Stimulated activated CD4-positive, alpha-beta T cell treated with anti-CD3 and anti-CD28 coated beads, Interleukin-2, amount 100 ng/mL, for 48 hours (primary cell): Measurements from ENCODE around the gene TRIM34.
"Not testable (repeated sequence)": the region's sequence is repeated elsewhere in the genome, so short reads cannot be mapped to it uniquely, and the experiment has no call there.

ENCODE experiments used
- DNase-seq, 2 donors: peaks; one replicate each; pipeline ENCODE4 v3.0.0-alpha.2; 2020

TRIM34 gene, protein sequence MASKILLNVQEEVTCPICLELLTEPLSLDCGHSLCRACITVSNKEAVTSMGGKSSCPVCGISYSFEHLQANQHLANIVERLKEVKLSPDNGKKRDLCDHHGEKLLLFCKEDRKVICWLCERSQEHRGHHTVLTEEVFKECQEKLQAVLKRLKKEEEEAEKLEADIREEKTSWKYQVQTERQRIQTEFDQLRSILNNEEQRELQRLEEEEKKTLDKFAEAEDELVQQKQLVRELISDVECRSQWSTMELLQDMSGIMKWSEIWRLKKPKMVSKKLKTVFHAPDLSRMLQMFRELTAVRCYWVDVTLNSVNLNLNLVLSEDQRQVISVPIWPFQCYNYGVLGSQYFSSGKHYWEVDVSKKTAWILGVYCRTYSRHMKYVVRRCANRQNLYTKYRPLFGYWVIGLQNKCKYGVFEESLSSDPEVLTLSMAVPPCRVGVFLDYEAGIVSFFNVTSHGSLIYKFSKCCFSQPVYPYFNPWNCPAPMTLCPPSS

DNA sequence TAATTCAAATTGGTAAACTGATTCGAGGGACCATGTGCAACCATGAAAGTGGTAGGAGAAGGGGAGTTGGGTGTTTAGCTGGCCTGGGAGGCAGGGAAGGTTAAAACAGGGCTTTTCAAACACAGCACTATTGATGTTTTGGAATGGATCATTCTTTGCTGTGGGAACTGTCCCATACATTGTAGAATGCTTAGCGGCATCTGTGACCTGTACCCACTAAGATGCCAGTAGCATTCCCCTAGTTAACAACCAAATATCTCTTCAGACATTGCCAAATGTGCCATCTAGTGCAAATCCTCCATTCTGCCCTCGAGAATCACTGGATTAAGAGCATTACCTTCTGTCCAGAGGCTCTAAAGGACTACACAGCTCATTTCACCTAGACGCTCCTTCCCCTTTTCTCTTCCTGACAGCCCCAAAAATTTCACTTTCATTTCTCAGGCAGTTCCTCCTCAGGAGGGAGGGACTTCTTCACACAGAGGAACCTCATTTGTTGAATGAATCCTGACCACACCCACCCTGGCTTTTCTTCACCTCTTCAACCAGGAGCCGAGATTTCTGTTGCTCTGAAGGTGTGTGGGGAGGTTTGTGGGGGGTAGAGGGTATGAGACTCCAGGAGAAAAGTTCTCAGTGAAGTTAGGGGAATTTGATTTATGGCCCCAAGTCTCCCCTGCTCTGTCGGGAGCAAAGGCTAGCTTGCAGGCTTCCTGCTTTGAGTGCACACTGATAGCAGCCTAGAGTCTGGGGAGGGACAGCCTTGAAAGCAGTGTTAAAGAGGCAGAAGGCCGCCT, at the start of gene TRIM34:
Gene TRIM34 (plus strand): TSS at position 513 of the 791 bp plus-strand sequence. CDS start 7,331 bp downstream, outside the sequence.
- DNase-seq: peak; percentile 16 to 41

DNA sequence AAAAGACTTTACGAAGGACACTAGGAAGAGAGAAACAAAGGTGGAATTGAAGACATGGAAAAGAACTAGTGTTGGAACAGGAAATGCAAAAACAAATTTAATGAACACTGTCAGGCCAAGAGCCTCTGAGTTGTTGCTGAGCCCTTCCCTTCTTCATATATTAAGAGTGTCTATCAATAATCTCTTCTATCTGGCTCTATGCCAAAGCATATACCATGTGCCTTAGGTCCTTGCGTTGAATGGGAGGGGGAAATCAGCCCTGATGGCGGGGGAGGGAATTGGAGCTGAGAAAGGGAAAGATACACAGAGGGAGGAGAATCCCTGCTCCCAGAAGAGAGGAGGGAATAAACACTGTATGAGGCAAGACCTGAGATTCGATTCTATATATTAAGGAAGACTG, 49.6 kb upstream of the TRIM34 start:
- no peak for DNase-seq

DNA sequence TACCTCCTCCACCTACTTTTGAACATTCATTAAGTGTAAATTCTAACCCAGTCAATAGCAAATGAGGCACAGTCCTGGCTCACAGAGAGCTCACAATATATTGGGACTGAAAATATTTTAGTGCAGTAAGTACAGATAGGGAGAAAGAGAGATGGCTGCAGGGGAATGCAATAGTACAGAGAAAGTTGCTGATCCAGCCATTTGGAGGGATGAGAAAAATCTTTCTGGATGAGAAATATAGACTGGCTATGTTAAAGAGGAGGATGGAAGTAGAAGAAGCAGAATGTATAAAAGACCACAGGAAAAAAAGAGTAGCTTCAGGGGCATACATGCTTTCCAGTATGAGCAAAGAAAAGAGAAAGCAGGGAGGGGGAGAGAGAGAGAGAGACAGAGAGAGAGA, 47.7 kb upstream of the TRIM34 start:
- DNase-seq: no peak

DNA sequence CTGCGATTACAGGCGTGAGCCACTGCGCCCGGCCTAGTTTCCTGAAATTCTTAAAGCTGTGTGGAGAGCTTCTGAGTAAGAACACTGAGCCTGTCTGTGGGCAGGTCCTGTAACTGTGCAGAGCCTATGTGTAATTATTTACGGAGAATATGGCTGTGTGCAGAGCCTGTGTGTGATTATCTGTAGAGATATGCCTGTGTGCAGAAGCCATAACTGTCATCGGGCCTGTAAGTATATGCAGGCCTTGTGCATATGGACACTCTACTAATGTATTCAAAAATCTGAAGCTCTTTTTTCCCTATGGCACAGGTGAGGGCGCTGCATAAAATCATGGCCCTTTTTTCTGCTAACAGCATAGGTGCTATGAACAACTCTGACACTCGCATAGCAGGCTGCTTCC, 44.2 kb upstream of the TRIM34 start, which contains the start of gene OR52B6:
Gene OR52B6 (plus strand): TSS at position 301 of the 400 bp plus-strand sequence. CDS start 0 bp downstream, at position 301.
- no peak for DNase-seq

DNA sequence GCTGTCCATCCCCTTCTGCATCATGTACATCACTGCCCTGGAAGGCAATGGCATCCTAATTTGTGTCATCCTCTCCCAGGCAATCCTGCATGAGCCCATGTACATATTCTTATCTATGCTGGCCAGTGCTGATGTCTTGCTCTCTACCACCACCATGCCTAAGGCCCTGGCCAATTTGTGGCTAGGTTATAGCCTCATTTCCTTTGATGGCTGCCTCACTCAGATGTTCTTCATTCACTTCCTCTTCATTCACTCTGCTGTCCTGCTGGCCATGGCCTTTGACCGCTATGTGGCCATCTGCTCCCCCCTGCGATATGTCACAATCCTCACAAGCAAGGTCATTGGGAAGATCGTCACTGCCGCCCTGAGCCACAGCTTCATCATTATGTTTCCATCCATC, 43.8 kb upstream of the TRIM34 start:
- no peak for DNase-seq

DNA sequence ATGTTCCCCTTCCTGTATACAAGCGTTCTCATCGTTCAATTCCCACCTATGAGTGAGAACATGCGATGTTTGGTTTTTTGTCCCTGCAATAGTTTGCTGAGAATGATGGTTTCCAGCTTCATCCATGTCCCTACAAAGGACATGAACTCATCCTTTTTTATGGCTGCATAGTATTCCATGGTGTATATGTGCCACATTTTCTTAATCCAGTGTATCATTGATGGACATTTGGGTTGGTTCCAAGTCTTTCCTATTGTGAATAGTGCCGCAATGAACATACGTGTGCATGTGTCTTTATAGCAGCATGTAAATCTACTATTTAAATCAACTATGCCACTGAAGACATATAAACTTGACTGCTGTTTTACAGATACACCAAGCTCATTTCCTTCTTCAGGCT, 40.3 kb upstream of the TRIM34 start:
- DNase-seq: not testable (repeated sequence)

DNA sequence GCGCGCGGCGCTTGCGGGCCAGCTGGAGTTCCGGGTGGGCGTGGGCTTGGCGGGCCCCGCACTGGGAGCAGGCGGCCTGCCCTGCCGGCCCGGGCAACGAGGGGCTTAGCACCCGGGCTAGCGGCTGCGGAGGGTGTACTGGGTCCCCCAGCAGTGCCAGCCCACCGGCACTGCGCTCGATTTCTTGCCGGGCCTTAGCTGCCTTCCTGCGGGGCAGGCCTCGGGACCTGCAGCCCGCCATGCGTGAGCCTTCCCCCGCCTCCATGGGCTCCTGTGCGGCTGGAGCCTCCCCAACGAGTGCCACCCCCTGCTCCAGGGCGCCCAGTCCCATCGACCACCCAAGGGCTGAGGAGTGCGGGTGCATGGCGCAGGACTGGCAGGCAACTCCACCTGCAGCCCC, 34.9 kb upstream of the TRIM34 start:
- not testable (repeated sequence) for DNase-seq

DNA sequence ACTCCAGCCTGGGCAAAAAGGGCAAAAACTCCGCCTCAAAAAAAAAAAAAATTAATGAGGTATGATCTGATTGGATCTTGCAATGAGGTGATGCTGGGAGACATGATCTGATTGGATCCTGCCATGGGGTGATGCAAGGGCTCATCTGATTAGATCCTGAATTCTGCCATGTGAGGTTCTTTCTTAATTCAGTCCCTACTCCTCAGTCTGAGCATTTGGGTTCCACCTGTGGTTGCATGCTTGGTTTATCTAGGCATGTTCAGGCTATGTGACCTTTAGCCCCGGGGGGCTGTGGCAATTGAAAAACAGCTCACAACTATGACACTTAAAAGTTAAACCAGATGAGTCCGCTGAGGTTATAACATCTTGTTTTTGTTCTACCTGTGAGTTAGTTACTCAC, 33.2 kb upstream of the TRIM34 start:
- DNase-seq: no peak

DNA sequence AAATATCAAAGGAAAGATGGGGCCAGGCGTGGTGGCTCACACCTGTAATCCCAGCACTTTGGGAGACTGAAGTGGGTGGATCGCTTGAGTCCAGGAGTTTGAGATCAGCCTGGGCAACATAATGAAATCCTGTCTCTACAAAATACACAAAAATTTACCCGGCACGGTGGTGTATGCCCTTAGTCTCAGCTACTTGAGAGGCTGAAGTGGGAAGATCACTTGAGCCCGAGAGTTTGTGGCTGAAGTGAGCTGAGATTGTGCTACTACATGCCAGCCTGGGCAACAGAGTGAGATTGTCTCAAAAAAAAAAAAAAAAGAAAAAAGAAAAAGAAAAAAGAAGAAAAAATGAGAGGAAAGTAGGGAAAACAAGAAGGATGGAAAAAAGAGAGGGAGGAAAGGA, 32.2 kb upstream of the TRIM34 start:
- DNase-seq: no peak

DNA sequence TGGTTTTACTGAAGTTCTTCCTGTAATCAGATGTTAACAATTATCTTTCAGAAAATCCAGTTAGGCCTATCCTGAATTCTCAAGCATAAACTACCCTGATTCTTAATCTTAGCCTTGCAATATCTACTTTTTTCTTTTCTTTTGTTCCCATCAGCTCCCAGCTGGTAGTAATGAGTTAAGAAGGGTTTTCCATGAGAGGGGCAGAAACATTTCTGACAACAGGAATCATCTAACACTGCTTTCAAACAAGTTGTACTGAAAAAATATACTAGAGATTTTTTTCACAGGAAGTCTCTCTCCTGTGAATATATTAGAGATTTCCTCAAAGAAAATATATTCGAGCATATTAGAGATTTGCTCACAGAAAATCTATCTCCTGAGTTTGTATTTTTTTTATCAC, 31.7 kb upstream of the TRIM34 start:
- no peak for DNase-seq

DNA sequence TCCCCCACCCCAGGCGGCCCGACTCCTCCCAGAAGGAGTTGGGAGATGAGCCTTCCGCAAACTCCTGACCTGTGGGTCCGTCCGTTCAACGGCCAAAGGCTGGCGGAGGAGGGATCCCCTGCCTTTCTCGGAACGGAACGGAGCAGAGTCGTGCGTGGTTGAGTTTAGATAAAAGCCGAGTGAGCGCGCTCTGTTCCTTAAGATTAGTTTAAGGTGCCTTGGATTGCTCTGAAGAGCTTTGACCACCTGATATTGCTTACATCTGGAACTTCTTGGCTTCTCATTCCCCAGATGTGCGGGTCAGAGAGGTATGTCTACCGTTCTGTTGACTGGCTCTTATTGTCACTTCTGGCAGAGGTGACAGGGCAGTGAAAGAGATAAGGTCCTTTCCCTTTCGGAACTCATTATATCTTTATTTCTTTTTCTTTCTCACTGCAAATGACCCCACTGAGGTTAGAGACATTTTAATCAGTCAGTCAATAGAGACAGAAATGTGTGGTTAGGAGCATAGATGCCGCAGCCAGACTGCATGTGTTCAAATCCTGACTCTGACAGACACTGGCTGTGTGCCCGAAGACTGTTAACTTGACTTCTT, 28.1 kb upstream of the TRIM34 start, which contains the start of gene TRIM6:
Gene TRIM6 (plus strand): TSS at position 31 of the 595 bp plus-strand sequence. CDS start 261 bp downstream, at position 292.
- DNase-seq: no peak

DNA sequence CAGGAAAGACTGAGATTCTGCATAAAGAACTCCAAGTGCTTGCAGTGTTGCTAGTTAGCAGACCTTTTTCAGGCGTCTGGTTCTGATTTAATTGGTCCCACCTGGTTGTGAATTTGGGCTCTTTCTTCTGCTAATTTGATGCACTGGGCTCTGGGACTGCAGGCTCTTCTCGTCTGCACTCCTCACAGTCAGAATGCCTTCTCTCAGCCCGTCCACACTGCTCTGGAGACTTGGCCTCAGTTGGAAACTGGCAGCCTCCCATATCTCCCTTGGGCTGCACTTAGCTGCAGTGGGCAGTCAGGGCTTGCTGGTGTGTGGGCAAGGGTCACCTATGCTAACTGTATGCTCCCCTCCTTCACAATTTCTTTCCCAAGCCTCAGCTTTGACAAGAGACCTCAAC, 26.8 kb upstream of the TRIM34 start:
- no peak for DNase-seq

DNA sequence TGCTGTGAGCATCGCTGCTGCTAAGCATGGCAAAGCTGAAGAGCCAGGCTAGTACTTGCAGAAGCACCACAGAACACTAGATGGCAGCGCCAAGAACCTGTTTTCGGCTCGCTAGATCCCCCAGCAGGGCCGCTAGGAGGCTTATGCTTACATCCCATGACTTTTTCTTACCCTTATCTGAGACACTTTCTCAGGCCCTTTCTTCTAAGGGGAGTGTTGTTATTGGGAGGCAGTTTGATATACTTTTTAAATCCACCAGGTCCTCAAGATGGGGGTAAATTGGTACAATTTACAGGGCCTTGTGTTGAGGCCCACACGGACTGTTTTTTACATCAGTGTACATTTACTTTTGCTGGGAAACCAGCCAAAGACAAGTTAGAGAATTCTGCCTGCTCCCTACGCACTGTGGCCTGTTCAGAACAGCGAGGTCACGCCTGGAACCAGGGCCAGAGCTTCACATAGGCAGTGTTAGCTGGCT, 24.4 kb upstream of the TRIM34 start:
- DNase-seq: peak; percentile 30 to 32

DNA sequence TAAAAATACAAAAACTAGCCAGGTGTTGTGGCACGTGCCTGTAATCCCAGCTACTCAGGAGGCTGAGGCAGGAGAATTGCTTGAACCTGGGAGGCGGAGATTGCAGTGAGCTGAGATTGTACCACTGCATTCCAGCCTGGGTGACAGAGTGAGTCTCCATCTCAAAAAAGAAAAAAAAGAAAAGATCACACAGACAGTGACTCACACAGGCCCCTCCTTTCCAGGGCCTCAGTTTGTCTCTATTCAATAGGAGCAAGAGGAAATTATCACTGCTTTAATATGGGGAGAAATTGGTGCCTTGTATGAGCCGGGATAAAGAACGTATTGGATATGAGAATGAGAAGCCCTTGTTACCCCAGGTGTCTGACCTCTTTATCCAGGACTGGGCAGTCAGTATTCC, 22.0 kb upstream of the TRIM34 start:
- DNase-seq: not testable (repeated sequence)

DNA sequence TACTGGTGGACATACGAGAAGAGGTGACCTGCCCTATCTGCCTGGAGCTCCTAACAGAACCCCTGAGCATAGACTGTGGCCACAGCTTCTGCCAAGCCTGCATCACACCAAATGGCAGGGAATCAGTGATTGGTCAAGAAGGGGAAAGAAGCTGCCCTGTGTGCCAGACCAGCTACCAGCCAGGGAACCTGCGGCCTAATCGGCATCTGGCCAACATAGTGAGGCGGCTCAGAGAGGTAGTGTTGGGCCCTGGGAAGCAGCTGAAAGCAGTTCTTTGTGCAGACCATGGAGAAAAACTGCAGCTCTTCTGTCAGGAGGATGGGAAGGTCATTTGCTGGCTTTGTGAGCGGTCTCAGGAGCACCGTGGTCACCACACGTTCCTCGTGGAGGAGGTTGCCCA, 21.5 kb upstream of the TRIM34 start:
- DNase-seq: no peak

DNA sequence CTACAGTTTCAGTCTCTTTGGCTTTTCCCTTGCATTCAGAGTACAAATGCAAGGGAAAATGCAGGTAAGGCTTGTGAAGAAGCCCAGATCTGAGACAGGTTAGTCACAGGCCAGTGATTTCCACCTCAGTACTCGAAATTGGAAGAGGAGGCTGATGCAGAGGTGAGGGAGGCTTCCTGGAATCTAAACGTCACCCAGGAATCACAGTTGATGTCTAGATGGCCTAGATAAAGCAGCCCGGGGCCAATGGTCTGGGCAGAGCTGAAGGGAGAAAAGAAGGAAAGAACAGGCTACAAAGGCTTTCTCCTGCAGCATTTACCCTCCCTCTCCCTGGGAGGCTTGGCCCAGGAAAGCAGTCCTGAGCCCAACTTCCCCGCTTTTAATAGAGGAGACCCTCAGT, 19.9 kb upstream of the TRIM34 start:
- DNase-seq: no peak

DNA sequence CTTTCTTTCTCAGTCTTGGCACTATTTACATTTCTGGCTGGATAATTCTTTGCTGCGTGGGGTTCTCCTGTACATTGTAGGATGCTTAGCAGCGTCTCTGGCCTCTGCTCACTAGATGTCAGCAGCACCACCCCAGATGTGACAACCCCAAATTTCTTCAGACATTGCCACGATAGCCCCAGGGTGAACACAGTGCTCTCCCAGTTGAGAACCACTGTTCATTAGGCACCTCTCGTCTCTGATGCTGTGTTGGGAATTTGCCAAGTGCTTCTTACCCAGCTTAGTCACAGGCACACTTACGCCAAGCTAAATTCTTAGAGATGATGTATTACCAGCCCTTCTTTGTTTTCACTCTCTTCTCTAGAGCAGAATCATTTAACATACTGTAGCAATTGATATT, 19.0 kb upstream of the TRIM34 start:
- no peak for DNase-seq

DNA sequence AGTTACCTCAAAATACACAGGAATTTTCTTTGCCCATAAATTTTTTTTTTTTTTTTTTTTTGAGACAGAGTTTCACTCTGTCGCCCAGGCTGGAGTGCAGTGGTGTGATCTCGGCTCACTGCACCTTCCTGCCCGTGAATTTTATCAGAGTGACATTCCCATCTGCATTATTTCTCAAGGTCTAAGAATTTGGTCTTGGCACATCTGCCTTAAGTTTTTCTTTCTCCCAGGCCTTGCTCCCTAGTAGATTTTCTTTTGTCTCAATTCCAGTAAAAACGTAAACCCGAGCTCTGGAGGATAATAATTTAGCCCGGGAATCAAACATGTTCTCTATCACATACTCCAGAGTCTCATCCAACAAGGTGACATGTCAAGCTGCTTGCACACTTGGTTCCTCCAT, 16.0 kb upstream of the TRIM34 start:
- no peak for DNase-seq

DNA sequence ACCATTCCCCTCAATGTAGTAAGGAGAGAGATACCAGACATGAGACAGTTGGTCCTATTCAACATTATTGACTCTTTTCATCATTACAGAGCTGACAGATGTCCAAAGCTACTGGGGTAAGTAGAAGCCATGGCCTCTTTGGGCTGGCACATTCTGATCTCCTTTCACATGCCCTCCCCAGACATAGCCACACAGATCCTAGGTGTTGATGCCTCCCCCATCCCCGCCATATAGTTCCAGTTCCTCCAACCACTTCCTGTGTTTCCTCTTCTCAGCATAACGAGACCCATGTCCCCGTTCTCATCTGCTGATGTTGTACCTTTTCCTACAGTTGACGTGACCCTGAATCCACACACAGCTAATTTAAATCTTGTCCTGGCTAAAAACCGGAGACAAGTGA, 14.4 kb upstream of the TRIM34 start:
- no peak for DNase-seq

DNA sequence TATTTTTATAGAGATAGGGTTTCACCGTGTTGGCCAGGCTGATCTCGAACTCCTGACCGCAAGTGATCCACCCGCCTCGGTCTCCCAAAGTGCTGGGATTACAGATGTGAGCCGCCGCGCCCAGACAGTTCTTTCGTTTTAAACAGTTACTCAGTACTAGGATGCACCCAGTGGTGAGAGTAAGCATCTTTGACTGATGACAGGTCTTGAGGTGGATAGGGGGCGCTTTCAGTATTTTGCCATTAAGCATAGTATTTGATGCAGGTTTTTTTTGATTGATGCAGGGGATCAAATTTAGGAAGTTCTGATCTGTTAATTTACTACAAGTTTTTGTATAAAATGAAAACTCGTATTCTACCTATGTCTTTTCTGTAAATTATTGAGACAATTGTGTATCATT, 13.2 kb upstream of the TRIM34 start:
- DNase-seq: no peak

DNA sequence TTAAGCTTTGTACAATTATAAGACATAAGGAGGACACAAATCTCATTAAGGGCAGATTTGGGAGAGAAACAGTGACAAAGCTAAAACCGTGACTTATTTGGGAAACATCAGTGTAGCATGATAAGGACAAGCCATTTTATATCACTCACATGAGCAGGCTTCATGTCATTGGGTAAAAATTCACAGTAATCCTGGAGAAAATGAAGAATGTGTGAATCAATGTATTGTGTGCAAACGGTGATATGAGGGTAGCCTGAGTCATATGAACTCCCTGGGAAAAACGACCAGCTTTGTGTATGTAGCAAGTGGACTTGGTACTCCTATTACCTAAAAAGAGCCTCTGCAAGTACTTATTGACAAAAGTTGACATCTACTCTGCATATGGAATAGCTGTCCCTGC, 6.0 kb upstream of the TRIM34 start:
- no peak for DNase-seq

DNA sequence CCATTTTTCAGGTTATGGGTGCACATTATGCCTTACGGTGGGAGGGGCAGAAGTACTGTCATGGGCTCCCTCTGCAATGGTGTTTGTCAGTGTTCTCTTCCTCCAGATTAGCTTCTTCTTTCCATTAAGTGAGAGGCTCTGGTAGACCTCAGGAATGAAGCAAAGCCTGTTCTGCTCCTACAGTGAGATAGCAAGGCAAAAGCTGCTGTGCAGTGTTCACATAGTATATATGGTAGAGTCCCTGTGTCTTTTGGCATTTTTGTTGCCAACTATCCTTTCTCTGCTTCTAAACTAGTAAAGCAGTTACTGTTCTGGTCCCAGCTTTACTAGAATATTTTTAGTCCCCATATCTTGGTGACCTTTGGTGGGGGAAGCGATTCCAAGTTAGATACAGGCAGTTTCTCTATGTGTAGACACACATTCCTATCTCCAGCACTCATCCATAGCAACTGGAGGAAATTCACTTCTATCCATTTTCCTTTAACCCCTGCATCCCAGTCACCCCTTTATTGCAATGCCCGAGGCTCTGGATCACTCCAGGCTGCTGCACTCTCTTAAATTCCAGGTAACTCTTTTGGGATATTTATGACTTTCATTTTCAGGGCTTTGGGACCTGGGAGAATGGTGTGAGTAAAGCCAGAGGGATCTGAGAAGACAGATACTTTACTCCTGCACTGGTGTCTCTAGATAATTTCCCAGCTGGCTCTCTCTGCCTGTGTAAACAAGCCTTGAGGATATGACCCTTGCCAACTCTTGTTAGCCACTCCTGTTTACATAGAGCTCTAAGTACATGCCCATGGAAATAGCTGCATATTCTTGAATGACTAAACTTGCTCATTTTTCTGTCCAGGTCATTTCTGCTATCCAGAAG, 3.9 kb upstream of the TRIM34 start:
- no peak for DNase-seq
